Fibroblast of villous mesenchyme (primary cell): ENCODE measurements around the gene PPP2R2D. TPM values are rescaled to one million over a fixed set of nuclear protein-coding genes. Genes with fewer than 3 reads are reported as not detected.
"Not testable (repeated sequence)": the region's sequence is repeated elsewhere in the genome, so short reads cannot be mapped to it uniquely, and the experiment has no call there.

ENCODE experiments used
- DNase-seq: peaks from one replicate; pipeline ENCODE4 v3.0.0-alpha.2; 2010; ENCODE audit warnings: low read depth
- H3K4me3 ChIP-seq: 2 replicates; pipeline ENCODE4 v1.5.1; 2011; ENCODE audit warnings: low read depth, mild to moderate bottlenecking, low read length
- total RNA-seq: library from RNA; depleted of rRNA; stranded (reverse); fragments of >200 nt; gene quantifications from 2 replicates; pipeline ENCODE4 v1.2.3, GENCODE V29; 2012
- TF ChIP-seq, protein P1 (sequence below): IDR thresholded peaks from 2 replicates; pipeline ENCODE4 v1.5.1; 2012; ENCODE audit warnings: low read depth, mild to moderate bottlenecking, low read length; ENCODE audit not compliant: insufficient read depth

The PPP2R2D gene
- total RNA-seq, 1 donor: 30.7 TPM

DNA sequence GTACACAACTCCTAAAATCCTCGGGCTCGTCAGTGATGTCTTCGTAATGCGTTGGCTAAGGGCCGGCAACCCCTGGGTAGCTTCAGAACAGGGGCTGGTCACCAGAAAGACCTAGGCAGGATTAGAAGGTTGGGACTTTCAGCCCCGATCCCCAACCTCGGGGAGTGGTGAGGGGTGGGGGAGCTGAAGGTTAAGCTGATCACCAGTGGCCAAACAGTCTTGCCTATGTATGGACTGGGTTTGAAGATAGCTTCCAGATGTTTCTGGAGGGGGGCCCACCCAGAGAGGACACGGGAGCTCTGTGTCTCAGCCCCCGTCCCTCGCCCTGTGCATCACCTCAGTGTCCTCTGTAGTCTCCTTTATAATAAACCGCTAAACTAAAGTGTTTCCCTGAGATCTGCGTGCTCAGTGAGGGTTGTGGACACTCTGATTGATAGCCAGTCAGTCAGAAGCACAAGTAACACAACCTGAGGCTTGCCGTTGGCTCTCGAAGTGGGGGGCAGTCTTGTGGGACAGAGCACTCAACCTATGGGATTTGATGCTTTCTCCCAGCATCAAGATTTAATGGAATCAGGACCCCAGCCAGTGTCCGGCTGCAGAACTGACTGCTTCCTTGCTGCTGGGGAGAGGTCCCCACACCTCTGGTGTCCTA, 10.0 kb downstream of the PPP2R2D start:
- no peak for DNase-seq
- H3K4me3 ChIP-seq: no peak overlapping the region
- TF ChIP-seq, protein P1, sequence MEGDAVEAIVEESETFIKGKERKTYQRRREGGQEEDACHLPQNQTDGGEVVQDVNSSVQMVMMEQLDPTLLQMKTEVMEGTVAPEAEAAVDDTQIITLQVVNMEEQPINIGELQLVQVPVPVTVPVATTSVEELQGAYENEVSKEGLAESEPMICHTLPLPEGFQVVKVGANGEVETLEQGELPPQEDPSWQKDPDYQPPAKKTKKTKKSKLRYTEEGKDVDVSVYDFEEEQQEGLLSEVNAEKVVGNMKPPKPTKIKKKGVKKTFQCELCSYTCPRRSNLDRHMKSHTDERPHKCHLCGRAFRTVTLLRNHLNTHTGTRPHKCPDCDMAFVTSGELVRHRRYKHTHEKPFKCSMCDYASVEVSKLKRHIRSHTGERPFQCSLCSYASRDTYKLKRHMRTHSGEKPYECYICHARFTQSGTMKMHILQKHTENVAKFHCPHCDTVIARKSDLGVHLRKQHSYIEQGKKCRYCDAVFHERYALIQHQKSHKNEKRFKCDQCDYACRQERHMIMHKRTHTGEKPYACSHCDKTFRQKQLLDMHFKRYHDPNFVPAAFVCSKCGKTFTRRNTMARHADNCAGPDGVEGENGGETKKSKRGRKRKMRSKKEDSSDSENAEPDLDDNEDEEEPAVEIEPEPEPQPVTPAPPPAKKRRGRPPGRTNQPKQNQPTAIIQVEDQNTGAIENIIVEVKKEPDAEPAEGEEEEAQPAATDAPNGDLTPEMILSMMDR: no peak

DNA sequence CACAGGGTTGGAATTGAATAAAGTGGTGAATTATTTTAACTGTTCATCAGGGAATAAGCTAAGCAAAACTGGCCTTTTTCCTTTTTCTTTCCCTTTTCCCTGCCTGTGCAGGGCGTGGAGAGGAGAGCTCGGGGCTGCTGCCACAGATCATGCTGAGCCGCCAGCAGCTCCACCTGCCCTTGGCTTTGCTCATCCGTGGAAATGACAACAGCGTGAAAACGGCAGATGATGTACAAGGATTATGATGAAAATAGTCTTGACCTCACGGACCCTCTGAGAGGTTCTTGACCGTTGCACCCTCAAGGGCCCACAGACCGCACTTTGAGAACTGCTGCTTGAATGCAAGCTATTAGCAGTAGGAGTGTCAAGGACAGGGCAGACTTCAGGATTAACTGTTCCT, 10.6 kb downstream of the PPP2R2D start:
- TF ChIP-seq, protein P1: no peak
- peak; percentile 30 for DNase-seq
- H3K4me3 ChIP-seq: no peak overlapping the region

DNA sequence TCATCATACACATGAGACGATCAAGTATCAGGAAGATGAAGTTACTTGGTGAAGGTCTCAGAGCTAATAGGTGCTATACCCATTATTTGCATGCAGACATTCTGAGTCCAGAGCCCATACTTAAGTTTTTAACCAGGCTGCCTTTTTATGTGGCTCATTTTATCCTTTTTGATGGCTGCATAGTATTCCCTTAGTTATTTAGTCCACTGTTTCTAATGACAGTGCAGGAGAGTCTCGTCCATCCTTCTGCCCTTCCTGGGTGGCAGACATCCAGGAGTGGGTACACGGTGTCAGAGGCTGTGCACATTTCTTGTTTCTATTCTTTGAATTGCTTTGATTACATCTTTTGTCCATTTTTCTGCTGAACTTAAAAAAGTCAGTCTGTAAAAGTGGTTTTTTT, 11.8 kb downstream of the PPP2R2D start:
- DNase-seq: no peak
- H3K4me3 ChIP-seq: no peak overlapping the region
- TF ChIP-seq, protein P1: no peak

DNA sequence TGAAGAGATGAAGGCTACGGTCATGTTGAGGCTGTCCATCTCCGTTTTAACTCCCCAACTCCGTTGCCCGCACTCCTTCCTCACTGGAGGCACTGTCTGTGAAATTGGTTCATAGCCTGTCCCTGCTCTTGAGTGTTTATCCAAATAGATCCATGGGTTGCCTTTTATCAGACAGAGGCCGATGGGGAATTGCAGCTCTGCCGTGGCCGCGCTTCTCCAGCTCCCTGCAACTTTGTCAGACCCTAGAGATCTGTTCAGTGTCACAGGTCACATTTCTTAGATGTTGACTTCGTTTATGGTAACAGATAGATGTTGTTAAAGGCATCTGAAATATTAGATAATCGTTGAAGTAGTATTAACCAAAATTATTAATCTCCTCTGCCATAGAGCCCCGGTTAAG, 14.7 kb downstream of the PPP2R2D start:
- no peak overlapping the region for H3K4me3 ChIP-seq
- TF ChIP-seq, protein P1: no peak
- no peak for DNase-seq

DNA sequence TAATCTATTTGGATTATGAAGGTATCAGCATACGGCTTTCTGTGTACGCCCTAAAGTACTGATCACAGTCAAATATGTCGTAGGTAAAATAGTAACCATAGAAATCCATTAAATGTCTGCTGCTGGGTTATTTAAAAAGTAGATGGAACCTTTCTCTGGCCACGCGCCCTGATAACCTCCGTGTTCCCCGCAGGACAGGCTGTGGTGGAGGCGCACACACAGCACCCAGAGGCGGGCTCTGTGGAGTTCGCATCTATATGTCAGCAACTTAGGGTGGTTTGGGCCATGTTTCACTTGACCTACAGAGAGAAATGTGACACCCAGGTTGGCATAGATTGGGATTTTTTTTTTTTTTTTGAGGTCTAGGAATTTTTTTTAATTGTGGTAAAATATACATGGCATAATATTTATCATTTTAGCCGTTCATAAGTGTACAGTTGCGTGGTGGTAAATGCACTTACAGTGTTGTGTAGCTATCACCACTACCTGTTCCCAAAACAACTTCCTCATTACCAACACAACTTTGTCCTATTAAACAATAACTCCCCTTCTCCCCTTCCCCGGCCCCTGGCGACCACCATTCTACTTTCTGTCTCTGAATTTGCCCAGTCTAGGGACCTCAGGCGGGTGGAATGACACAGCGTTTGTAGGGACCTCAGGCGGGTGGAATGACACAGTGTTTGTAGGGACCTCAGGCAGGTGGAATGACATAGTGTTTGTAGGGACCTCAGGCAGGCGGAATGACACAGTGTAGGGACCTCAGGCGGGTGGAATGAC, 15.4 kb downstream of the PPP2R2D start:
- DNase-seq: no peak
- H3K4me3 ChIP-seq: no peak overlapping the region
- TF ChIP-seq, protein P1: no peak

DNA sequence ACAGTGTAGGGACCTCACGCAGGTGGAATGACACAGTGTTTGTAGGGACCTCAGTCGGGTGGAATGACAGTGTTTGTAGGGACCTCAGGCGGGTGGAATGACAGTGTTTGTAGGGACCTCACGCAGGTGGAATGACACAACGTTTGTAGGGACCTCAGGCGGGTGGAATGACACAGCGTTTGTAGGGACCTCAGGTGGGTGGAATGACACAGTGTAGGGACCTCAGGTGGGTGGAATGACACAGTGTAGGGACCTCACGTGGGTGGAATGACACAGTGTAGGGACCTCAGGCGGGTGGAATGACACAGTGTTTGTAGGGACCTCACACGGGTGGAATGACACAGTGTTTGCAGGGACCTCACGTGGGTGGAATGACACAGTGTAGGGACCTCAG, 16.0 kb downstream of the PPP2R2D start:
- not testable (repeated sequence) for H3K4me3 ChIP-seq, DNase-seq

DNA sequence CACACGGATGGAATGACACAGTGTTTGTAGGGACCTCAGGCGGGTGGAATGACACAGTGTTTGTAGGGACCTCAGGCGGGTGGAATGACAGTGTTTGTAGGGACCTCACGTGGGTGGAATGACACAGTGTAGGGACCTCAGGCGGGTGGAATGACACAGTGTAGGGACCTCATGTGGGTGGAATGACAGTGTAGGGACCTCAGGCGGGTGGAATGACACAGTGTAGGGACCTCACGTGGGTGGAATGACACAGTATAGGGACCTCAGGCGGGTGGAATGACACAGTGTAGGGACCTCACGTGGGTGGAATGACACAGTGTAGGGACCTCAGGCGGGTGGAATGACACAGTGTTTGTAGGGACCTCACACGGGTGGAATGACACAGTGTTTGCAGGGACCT, 16.7 kb downstream of the PPP2R2D start:
- not testable (repeated sequence) for DNase-seq, H3K4me3 ChIP-seq

DNA sequence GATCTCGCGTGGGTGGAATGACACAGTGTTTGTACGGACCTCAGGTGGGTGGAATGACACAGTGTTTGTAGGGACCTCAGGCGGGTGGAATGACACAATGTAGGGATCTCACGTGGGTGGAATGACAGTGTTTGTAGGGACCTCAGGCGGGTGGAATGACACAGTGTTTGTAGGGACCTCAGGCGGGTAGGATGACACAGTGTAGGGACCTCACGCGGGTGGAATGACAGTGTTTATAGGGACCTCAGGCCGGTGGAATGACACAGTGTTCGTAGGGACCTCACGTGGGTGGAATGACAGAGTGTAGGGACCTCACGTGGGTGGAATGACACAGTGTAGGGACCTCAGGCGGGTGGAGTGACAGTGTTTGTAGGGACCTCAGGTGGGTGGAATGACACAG, 18.7 kb downstream of the PPP2R2D start:
- H3K4me3 ChIP-seq, DNase-seq: not testable (repeated sequence)
